Measurements from ENCODE around the gene ANKS4B.
"Not testable (repeated sequence)": the region's sequence is repeated elsewhere in the genome, so short reads cannot be mapped to it uniquely, and the experiment has no call there.

The ANKS4B gene

DNA sequence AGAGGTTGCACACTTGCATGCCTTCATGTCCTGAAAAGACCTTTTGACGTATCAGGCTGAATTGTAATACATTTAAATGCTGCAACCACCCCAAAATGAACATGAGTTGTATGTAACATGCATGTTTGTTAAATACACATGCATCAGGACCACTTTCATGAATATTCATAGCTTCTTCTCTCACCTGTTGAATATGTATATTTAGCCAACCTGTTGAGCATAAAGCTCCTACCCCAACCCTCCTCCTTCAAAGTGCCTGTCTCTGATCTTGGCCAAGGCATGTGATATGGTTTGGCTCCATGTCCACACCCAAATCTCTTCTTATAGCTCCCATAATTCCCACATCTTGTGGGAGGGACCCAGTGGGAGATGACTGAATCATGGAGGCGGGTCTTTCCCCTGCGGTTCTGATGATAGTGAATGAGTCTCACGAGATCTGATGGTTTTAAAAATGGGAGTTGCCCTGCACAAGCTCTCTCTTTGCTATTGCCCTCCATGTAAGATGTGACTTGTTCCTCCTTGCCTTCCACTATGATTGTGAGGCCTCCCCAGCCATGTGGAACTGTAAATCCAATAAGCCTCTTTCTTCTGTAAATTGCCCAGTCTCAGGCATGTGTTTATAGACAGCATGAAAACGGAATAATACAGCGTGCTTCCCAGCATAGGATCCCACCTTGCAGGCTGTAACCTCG lies 48.3 kb downstream of the ANKS4B start:
- H3K9me3 Mint-ChIP-seq = no peaks in the 10 kb centered on the region
- DNase-seq (no peak), ATAC-seq (no peak)
- H3K36me3 Mint-ChIP-seq (ENCODE audit: low read depth) = no peaks in the 10 kb centered on the region
- H3K4me1 Mint-ChIP-seq = peaks cover 3% of the 10 kb centered on the region
- H3K27me3 Mint-ChIP-seq = peaks cover 74% of the 10 kb centered on the region
- H3K4me3 Mint-ChIP-seq = no peak overlapping the region
- H3K27ac Mint-ChIP-seq = no peak overlapping the region

DNA sequence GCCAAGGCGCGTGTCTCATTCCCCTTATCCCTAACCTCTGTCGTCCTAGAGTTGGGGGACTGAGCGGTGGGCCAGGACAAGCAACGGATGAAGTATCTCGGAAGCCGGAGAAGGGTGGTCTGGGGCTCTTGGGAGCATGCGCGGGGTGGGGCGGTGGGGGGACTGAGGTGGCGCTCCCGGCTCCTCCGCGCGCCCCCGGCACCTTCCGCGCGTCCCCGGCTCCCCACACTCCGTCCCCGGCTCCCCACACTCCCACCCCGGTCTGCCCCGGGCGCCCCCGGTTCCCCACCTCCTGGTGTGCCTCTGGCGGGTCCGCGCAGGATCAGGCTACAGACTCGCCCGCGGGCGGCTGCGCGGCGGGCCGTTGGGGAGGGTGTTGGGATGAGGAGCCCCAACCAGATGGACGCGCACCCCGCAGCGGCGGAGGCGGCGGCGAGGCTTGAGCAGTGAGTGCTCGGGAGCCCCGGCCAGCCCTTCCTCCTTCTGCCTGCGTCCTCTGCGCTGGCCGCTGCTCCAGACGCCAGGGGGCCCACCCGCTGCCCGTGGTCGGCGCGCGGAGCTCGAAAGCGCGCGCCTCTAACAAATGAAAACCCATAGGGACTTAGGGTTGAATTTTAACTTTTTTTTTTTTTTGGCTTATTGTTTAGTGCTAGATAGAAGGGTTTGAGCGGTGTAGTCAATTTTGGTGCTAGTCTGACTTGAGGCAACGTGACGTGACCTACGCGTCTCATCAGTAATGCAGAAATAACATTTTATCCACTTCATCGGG lies 50.2 kb downstream of the ANKS4B start:
- Mint-ChIP-seq H3K27me3 (peaks cover 70% of the 10 kb centered on the region), H3K4me1 (peaks cover 3% of the 10 kb centered on the region), H3K9me3 (peaks cover 1% of the 10 kb centered on the region), H3K27ac (no peak overlapping the region), H3K36me3 (ENCODE audit: low read depth) (no peaks in the 10 kb centered on the region), H3K4me3 (peak overlapping the region; percentile 52)
- no peak for DNase-seq
- ATAC-seq = peak; percentile 40

DNA sequence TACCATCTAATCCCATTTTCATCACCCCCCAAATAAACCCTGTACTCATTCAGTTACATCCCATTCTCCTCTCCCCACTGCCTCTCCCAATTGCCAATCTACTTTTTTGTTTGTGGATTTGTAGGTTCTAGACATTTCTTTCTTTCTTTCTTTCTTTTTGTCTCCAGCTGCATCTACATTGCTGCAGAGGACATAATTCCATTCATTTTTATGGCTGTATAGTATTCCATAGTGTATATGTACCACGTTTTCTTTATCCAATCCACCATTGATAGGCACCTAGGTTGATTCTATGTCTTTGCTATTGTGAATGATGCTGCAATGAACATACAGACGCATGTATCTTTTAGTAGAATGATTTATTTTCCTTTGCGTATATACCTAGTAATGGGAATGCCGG lies 50.9 kb downstream of the ANKS4B start:
- Mint-ChIP-seq H3K4me1 (peaks cover 3% of the 10 kb centered on the region), H3K4me3 (peak overlapping the region; percentile 52), H3K36me3 (ENCODE audit: low read depth) (no peaks in the 10 kb centered on the region), H3K27me3 (peaks cover 66% of the 10 kb centered on the region), H3K27ac (no peak overlapping the region), H3K9me3 (peaks cover 8% of the 10 kb centered on the region)
- ATAC-seq (no peak), DNase-seq (no peak)

DNA sequence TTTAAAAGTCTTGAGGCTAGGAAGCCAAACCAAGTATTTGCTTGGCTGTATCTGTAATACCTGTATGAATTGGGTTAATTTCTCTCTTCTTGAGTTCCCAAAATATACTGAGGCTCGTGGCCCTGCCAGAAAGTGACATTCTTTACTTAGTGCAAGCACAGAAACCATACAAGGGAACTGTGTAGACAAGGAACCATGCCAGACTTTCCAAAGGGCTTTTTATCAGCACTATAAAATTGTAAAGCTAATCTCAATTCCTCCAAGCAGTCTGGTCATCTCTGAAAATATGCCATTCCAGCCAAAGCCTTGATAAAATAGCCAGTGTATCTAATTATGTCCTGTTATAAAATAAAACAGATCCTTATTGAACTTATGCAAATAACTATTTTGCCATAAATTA lies 51.8 kb downstream of the ANKS4B start:
- H3K4me1 Mint-ChIP-seq = peaks cover 3% of the 10 kb centered on the region
- peaks cover 62% of the 10 kb centered on the region for H3K27me3 Mint-ChIP-seq
- H3K36me3 Mint-ChIP-seq (ENCODE audit: low read depth) = no peaks in the 10 kb centered on the region
- H3K27ac Mint-ChIP-seq = no peak overlapping the region
- ATAC-seq (no peak), DNase-seq (no peak)
- H3K9me3 Mint-ChIP-seq = peaks cover 10% of the 10 kb centered on the region
- H3K4me3 Mint-ChIP-seq = no peak overlapping the region

DNA sequence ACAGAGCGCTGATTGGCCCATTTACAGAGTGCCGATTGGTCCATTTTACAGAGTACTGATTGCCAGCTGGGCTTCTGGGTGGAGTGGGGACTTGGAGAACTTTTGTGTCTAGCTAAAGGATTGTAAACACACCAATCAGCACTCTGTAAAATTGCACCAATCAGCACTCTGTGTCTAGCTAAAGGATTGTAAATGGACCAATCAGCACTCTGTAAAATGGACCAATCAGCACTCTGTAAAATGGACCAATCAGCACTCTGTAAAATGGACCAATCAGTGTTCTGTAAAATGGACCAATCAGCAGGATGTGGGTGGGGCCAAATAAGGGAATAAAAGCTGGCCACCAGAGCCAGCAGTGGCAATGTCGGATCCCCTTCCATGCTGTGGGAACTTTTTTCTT lies 56.3 kb downstream of the ANKS4B start:
- not testable (repeated sequence) for H3K27ac Mint-ChIP-seq; ATAC-seq; H3K36me3 Mint-ChIP-seq (ENCODE audit: low read depth); DNase-seq; H3K4me3 Mint-ChIP-seq; H3K4me1 Mint-ChIP-seq
- Mint-ChIP-seq H3K27me3 (peaks cover 59% of the 10 kb centered on the region), H3K9me3 (peaks cover 10% of the 10 kb centered on the region)

GRCh38 chr16:21300309-21301167 lies 67.0 kb downstream of the ANKS4B start:
- Mint-ChIP-seq H3K36me3 (ENCODE audit: low read depth) (no peaks in the 10 kb centered on the region), H3K27me3 (peaks cover 36% of the 10 kb centered on the region), H3K9me3 (no peaks in the 10 kb centered on the region), H3K4me1 (peaks cover 26% of the 10 kb centered on the region), H3K4me3 (peak overlapping the region; percentile 88), H3K27ac (peak overlapping the region; percentile 74)
- ATAC-seq (peak; percentile 84), DNase-seq (peak; percentile 64)

- H3K4me3 Mint-ChIP-seq = peak overlapping the region; percentile 88
- DNase-seq = peak; percentile 64
- H3K4me1 Mint-ChIP-seq = peaks cover 26% of the 10 kb centered on the region
- no peaks in the 10 kb centered on the region for H3K36me3 Mint-ChIP-seq (ENCODE audit: low read depth)
- H3K27me3 Mint-ChIP-seq = peaks cover 33% of the 10 kb centered on the region
- peak overlapping the region; percentile 65 for H3K27ac Mint-ChIP-seq
- peak; percentile 61 for ATAC-seq
- H3K9me3 Mint-ChIP-seq = no peaks in the 10 kb centered on the region
These were observed 67.8 kb downstream of the ANKS4B start for GRCh38 chr16:21301168-21301894.

GRCh38 chr16:21301895-21302291 lies 68.4 kb downstream of the ANKS4B start:
- Mint-ChIP-seq H3K27ac (no peak overlapping the region), H3K9me3 (no peaks in the 10 kb centered on the region), H3K4me1 (peaks cover 26% of the 10 kb centered on the region), H3K4me3 (peak overlapping the region; percentile 88), H3K27me3 (peaks cover 32% of the 10 kb centered on the region), H3K36me3 (ENCODE audit: low read depth) (no peaks in the 10 kb centered on the region)
- ATAC-seq (no peak), DNase-seq (no peak)

DNA sequence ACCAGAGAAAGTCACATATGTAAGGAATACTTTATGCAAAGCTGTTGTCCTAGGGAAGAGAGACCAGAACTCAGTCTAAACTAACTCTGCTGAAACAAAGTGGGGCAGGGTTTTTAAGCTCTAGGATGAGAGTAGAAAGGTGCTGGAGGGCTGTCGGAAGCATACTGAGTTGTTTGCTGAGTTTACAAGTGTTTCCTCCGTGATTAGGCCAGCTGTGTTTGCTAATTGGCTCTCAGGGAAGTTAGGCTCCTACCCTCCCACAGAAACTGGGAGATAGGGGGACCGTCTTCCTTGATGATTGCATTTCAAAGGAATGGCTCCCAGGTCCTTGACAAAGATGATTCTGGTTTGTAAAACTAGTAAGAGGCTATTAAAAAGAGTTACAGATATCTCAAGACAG lies 69.0 kb downstream of the ANKS4B start:
- Mint-ChIP-seq H3K4me3 (no peak overlapping the region), H3K4me1 (peaks cover 26% of the 10 kb centered on the region), H3K9me3 (no peaks in the 10 kb centered on the region), H3K36me3 (ENCODE audit: low read depth) (no peaks in the 10 kb centered on the region), H3K27me3 (peaks cover 29% of the 10 kb centered on the region), H3K27ac (no peak overlapping the region)
- DNase-seq = no peak
- no peak for ATAC-seq

GRCh38 chr16:21302898-21303528 lies 69.5 kb downstream of the ANKS4B start:
- H3K36me3 Mint-ChIP-seq (ENCODE audit: low read depth) = no peaks in the 10 kb centered on the region

More at GRCh38 chr16:21302898-21303528, 69.5 kb downstream of the ANKS4B start:
- DNase-seq (no peak), ATAC-seq (no peak)
- H3K4me1 Mint-ChIP-seq = peaks cover 26% of the 10 kb centered on the region
- H3K27me3 Mint-ChIP-seq = peaks cover 29% of the 10 kb centered on the region
- H3K27ac Mint-ChIP-seq = no peak overlapping the region
- H3K4me3 Mint-ChIP-seq = no peak overlapping the region
- H3K9me3 Mint-ChIP-seq = no peaks in the 10 kb centered on the region

All from activated naive CD8-positive, alpha-beta T cell treated with anti-CD3 and anti-CD28 coated beads, Interleukin-2, amount 50 U/mL, for 24 hours (primary cell).